GM12874 (cell line): ENCODE measurements around the gene NFE2L1.

Experiments used
- TF ChIP-seq, protein P1 (sequence below): IDR thresholded peaks from 2 replicates; pipeline ENCODE4 v1.5.1; 2011; ENCODE audit warnings: low read depth, mild to moderate bottlenecking, control low read depth, low read length, moderate library complexity; ENCODE audit not compliant: insufficient read depth

Gene NFE2L1

DNA sequence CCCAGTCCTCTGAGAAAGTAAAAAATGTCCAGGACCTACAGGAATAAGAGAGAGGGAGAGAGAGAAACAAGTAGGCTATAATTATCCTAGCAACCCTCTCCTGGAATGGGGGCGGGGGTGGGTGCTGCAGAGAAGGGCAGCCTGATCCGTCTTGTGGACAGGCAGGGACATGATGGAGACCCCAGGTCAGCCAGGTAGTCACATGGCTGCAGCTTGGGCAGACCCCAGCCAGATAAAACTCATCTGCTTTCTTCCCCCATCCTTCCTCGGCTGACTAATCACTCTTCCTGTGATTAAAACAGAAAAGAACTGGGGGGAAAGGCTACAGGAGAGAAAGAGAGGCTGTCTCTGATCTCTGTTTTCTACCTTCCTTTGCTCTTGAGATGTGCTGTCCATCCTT lies 43.2 kb upstream of the NFE2L1 start:
- TF ChIP-seq, protein P1, sequence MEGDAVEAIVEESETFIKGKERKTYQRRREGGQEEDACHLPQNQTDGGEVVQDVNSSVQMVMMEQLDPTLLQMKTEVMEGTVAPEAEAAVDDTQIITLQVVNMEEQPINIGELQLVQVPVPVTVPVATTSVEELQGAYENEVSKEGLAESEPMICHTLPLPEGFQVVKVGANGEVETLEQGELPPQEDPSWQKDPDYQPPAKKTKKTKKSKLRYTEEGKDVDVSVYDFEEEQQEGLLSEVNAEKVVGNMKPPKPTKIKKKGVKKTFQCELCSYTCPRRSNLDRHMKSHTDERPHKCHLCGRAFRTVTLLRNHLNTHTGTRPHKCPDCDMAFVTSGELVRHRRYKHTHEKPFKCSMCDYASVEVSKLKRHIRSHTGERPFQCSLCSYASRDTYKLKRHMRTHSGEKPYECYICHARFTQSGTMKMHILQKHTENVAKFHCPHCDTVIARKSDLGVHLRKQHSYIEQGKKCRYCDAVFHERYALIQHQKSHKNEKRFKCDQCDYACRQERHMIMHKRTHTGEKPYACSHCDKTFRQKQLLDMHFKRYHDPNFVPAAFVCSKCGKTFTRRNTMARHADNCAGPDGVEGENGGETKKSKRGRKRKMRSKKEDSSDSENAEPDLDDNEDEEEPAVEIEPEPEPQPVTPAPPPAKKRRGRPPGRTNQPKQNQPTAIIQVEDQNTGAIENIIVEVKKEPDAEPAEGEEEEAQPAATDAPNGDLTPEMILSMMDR = no peak

DNA sequence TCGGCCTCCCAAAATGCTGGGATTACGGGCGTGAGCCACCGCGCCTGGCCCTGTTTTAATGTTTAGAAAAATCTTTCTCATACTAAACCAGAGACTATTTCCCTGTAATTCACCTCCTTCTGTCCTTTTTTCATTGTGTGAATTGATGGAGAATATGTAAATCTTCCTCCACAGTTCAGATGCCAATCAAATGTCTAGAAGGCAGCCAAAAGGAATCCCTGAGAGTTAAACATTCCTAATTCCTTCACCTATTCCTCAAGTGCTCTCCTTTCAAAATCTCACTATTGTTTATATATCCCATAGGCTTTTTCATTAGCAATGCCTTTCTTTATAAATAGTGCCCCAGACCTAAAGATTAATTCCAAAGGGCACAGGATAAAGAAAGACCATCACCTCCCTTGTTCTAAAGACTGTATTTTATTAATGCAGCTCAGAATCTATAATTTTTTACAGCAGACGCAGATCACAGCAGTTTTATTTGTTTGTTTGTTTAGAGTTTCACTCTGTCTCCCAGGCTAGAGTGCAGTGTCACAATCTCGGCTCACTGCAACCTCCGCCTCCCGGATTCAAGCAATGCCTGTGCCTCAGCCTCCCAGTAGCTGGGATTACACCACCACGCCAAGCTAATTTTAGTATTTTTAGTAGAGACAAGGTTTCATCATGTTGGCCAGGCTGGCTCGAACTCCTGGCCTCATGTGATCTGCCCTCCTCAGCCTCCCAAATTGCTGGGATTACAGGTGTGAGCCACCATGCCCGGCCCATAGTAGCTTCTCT lies 41.0 kb upstream of the NFE2L1 start:
- TF ChIP-seq, protein P1 = no peak

DNA sequence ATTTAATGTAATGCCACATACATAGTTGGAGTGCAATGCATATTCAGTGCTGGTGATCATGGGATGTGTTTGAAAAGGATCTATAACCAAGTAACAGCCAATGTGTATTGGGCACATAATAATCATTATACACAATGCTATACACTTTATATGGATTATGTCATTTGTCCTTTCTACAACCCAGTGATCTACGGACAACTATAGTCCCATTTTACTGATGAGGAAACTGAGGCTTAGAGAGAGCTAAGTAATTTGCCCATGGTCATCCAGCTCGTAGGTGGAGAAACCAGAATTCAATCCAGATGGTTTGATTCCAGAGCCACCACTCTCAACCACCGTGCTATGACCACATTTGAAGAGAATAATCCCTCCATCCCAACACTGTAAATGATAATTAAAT lies 38.0 kb upstream of the NFE2L1 start:
- TF ChIP-seq, protein P1 = no peak

DNA sequence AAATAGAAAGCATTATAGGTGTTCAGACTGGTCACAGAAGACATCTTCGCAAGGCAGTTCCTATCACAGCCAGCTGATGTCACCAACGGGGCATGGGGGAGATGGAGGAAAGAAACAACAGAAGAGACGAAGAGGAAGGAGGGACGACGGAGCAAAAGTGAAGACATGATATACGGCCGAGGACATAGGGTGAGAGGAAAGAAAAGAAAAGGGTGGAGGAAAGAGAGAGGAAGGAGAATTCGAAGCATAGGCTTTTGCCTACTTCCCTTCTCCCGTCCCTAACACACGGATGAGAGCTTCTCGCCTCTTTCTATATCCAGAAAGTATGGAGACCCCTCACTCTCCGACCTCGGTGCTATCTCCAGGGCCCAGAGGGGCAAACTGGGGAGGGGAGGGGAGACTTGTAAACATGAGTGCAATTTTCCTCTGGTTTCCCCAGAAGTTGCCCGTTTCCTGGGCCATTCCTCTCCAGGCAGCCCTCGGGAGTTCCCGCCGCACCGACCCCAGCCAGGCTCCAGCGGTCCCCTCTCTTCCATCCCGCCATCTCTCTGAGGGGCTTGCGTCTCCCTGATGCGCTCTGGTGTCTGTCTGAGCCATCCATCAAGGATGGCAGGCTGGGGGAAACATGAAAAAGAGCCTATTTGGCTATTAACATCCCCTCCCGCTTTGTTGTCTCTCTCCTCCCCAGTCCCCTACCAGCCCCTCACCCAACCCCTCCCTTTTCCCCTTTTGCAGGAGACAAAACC lies 36.6 kb upstream of the NFE2L1 start:
- TF ChIP-seq, protein P1 = peak; percentile 70

GRCh38 chr17:48012151-48012520 lies 36.0 kb upstream of the NFE2L1 start:
- TF ChIP-seq, protein P1 = no peak

GRCh38 chr17:48012654-48013053 lies 35.5 kb upstream of the NFE2L1 start:
- TF ChIP-seq, protein P1 = no peak

GRCh38 chr17:48013876-48014594 lies 34.1 kb upstream of the NFE2L1 start:
- TF ChIP-seq, protein P1 = no peak
